Liver (tissue), 9 donors: ENCODE data around the gene MACROH2A2. TPM values are rescaled to one million over a fixed set of nuclear protein-coding genes. Genes with fewer than 3 reads are reported as not detected.
"Not testable (repeated sequence)": the region's sequence is repeated elsewhere in the genome, so short reads cannot be mapped to it uniquely, and the experiment has no call there.

ENCODE experiments used
- DNase-seq: peaks from one replicate; pipeline ENCODE4 v3.0.0-alpha.2; 2017; ENCODE audit warnings: low spot score
- H3K27ac ChIP-seq, 2 donors: one replicate each; pipeline ENCODE4 v1.7.0; 2013; ENCODE audit warnings: inconsistent platforms in 2 of 2, low read length in 2 of 2, control low read depth in 1 of 2, low read depth in 1 of 2, mild to moderate bottlenecking in 1 of 2
- H3K27me3 ChIP-seq, 4 donors: one replicate each; pipeline versions ENCODE4 v1.6.1 to v1.7.0; 2013; ENCODE audit warnings: low read length in 3 of 4, inconsistent platforms in 1 of 4, mild to moderate bottlenecking in 1 of 4, moderate library complexity in 1 of 4; ENCODE audit not compliant: control insufficient read depth in 4 of 4, insufficient read depth in 4 of 4
- H3K36me3 ChIP-seq, 4 donors: one replicate each; pipeline versions ENCODE4 v1.6.1 to v1.7.0; 2013; ENCODE audit warnings: low read length in 3 of 4, mild to moderate bottlenecking in 3 of 4, low read depth in 1 of 4, moderate library complexity in 1 of 4; ENCODE audit not compliant: control insufficient read depth in 4 of 4, insufficient read depth in 3 of 4
- H3K4me1 ChIP-seq, 4 donors: one replicate each; pipeline versions ENCODE4 v1.6.1 to v1.7.0; 2013; ENCODE audit warnings: low read length in 3 of 4, mild to moderate bottlenecking in 3 of 4, moderate library complexity in 1 of 4; ENCODE audit not compliant: control insufficient read depth in 4 of 4, insufficient read depth in 4 of 4
- H3K4me3 ChIP-seq, 3 donors: one replicate each; pipeline versions ENCODE4 v1.6.1 to v1.7.0; 2013; ENCODE audit warnings: low read length in 3 of 3, control low read depth in 1 of 3, low read depth in 1 of 3, mild to moderate bottlenecking in 1 of 3
- H3K9ac ChIP-seq, 2 donors: one replicate each; pipeline ENCODE4 v1.7.0; 2013; ENCODE audit warnings: low read length in 2 of 2, mild to moderate bottlenecking in 2 of 2, moderate library complexity in 2 of 2, control low read depth in 1 of 2, low read depth in 1 of 2
- H3K9me3 ChIP-seq, 4 donors: one replicate each; pipeline versions ENCODE4 v1.6.1 to v1.7.0; 2013; ENCODE audit warnings: low read length in 3 of 4; ENCODE audit not compliant: control insufficient read depth in 4 of 4
- FOXA1 ChIP-seq: IDR thresholded peaks from 2 replicates; pipeline ENCODE4 v1.6.1; 2016; ENCODE audit warnings: antibody characterized with exemption
- HNF4G ChIP-seq: IDR thresholded peaks from 2 replicates; pipeline ENCODE4 v1.6.1; 2016; ENCODE audit warnings: antibody characterized with exemption
- JUND ChIP-seq, 2 donors: IDR thresholded peaks; 2 replicates each; pipeline ENCODE4 v1.6.1; 2016; ENCODE audit warnings: antibody characterized with exemption in 2 of 2
- NR2F2 ChIP-seq: IDR thresholded peaks from 2 replicates; pipeline ENCODE4 v1.6.1; 2016; ENCODE audit warnings: antibody characterized with exemption
- RAD21 ChIP-seq, 2 donors: IDR thresholded peaks; 2 replicates each; pipeline ENCODE4 v1.6.1; 2016; ENCODE audit warnings: antibody characterized with exemption in 2 of 2, mild to moderate bottlenecking in 2 of 2
- RXRA ChIP-seq, 2 donors: IDR thresholded peaks; 2 replicates each; pipeline ENCODE4 v1.6.1; 2017 to 2018; ENCODE audit warnings: antibody characterized with exemption in 2 of 2, mild to moderate bottlenecking in 1 of 2
- SP1 ChIP-seq: IDR thresholded peaks from 2 replicates; pipeline ENCODE4 v1.6.1; 2018; ENCODE audit warnings: antibody characterized with exemption, mild to moderate bottlenecking
- YY1 ChIP-seq: IDR thresholded peaks from 2 replicates; pipeline ENCODE4 v1.6.1; 2016; ENCODE audit warnings: antibody characterized with exemption, mild to moderate bottlenecking
- WGBS: extraction: QIAGEN DNeasy Blood & Tissue Kit; methylation state at CpG from one replicate; pipeline ENCODE4 v1.1.7; 2013; 5-methylcytosine and 5-hydroxymethylcytosine counted together
- polyA plus RNA-seq, 2 donors: library from polyadenylated mRNA; stranded (reverse) in 1 of 2; unstranded in 1 of 2; fragments of 200-250 nt in 1 of 2; fragments of >200 nt in 1 of 2; fragmentation: Nextera tagmentation in 1 of 2; extraction: Ambion mirVana in 1 of 2; gene quantifications; one replicate each; pipeline versions ENCODE4 v1.2.1 to v1.2.3, GENCODE V29; 2013 to 2015
- total RNA-seq, 2 donors: library from RNA; depleted of rRNA; stranded (reverse); fragments of >200 nt; gene quantifications; one replicate each; pipeline ENCODE4 v1.2.3, GENCODE V29; 2014
- TF ChIP-seq, protein P1 (sequence below): fragments of 150-350 bp; IDR thresholded peaks from 2 replicates; pipeline ENCODE4 v1.5.1; 2017; ENCODE audit warnings: improper control_type of control experiment, low read depth, low read length; ENCODE audit not compliant: missing input control
- TF ChIP-seq, protein P2 (sequence below): IDR thresholded peaks from 2 replicates; pipeline ENCODE4 v1.6.1; 2016; ENCODE audit warnings: antibody characterized with exemption
- donor health status: healthy.
- donor health status: healthy.
- donor health status: healthy.
- donor health status: healthy.
- donor health status: healthy.

Gene MACROH2A2
- total and polyA plus RNA-seq, 4 donors: 1.2 to 7.2 (median 3.4) TPM

DNA sequence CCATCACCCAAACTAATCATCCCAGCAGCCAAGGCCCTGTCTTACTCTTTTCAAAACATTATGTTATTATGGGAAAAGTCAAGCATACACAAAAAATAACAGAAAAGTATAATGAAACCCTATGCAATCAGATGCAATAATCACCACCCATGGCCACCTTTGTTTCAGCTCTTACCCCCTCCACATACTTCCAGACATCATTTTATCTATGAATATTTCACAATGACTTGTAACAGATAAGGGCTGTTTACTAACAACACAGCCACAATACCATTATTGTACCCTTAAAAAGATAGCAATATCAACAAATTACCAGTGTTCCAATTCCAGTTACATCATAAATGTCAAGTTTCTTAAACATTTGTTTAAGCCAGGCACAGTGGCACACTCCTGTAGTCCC, 44.8 kb downstream of the MACROH2A2 start:
- H3K4me1 ChIP-seq: peaks cover 0 to 9% (median 1%) of the 10 kb centered on the region in 4 donors
- no peaks in the 10 kb centered on the region for H3K27me3 ChIP-seq
- H3K27ac ChIP-seq: no peak overlapping the region
- H3K9ac ChIP-seq: no peak overlapping the region
- H3K4me3 ChIP-seq: no peak overlapping the region
- peaks cover 0 to 5% (median 1%) of the 10 kb centered on the region in 4 donors for H3K36me3 ChIP-seq
- no peak for TF ChIP-seq YY1
- TF ChIP-seq, protein P1, sequence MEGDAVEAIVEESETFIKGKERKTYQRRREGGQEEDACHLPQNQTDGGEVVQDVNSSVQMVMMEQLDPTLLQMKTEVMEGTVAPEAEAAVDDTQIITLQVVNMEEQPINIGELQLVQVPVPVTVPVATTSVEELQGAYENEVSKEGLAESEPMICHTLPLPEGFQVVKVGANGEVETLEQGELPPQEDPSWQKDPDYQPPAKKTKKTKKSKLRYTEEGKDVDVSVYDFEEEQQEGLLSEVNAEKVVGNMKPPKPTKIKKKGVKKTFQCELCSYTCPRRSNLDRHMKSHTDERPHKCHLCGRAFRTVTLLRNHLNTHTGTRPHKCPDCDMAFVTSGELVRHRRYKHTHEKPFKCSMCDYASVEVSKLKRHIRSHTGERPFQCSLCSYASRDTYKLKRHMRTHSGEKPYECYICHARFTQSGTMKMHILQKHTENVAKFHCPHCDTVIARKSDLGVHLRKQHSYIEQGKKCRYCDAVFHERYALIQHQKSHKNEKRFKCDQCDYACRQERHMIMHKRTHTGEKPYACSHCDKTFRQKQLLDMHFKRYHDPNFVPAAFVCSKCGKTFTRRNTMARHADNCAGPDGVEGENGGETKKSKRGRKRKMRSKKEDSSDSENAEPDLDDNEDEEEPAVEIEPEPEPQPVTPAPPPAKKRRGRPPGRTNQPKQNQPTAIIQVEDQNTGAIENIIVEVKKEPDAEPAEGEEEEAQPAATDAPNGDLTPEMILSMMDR: no peak
- no peak for TF ChIP-seq FOXA1
- no peak for DNase-seq
- H3K9me3 ChIP-seq: no peaks in the 10 kb centered on the region

DNA sequence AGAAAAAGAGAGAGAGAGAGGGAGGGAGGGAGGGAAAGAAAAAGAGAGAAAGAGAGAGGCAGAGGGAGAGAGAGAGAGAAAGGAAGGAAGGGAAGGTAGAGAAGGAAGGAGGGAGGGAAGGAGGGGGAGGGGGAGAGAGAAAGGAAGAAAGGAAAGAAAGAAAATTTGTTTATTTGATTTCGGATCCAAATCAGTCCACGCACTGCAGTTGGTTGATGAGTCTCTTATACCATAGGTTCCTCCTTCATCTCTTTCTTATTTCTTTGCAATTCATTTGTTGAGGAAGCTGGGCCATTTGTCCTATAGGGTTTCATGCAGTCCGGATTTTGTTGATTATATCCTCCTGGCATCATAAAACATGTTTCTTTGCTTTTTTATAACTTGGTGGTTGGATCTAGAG, 45.6 kb downstream of the MACROH2A2 start:
- TF ChIP-seq HNF4G (no peak), YY1 (no peak), RAD21 (IDR thresholded peaks at IDR 0.05) (no peak), JUND (IDR thresholded peaks at IDR 0.05) (no peak), SP1 (no peak), RXRA (IDR thresholded peaks at IDR 0.05) (no peak), NR2F2 (no peak)
- TF ChIP-seq, protein P1: no peak
- TF ChIP-seq, protein P2, sequence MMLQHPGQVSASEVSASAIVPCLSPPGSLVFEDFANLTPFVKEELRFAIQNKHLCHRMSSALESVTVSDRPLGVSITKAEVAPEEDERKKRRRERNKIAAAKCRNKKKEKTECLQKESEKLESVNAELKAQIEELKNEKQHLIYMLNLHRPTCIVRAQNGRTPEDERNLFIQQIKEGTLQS: no peak
- no peak overlapping the region for H3K4me3 ChIP-seq
- DNase-seq: no peak
- no peak overlapping the region for H3K9ac ChIP-seq
- H3K4me1 ChIP-seq: peaks cover 0 to 9% (median 1%) of the 10 kb centered on the region in 4 donors
- no peaks in the 10 kb centered on the region for H3K27me3 ChIP-seq
- no peaks in the 10 kb centered on the region for H3K9me3 ChIP-seq
- no peak overlapping the region for H3K27ac ChIP-seq
- H3K36me3 ChIP-seq: peaks cover 0 to 5% (median 1%) of the 10 kb centered on the region in 4 donors
- 97% methylated on average over 3 of the region's 3 CpGs for WGBS

DNA sequence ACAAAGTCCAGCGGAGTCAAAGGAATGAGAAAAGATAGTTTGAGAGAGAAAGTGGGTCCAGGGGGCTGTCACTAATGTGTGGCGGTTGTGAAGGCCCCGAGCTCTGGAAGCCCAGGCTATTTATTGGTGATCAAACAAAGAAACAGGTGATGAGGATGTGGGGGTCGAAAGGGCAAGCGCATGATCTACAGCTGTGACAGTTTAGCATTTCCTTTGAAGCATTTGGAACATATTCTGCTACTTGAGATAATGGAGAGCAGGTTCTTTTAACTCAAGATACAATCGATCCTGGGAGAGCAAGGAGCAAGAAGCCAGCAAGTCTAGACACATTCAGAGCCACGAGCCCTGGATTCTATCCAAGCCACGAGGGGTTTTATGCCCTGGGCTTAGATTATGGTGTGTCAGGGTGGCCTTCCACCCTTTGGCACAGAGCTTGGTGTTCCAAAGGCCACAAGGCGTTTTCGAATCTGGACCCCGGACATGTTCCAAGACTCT, 48.5 kb downstream of the MACROH2A2 start:
- 78% methylated on average over 11 of the region's 11 CpGs for WGBS
- not testable (repeated sequence) for H3K9me3 ChIP-seq, H3K9ac ChIP-seq, H3K27ac ChIP-seq, H3K4me3 ChIP-seq, H3K27me3 ChIP-seq, H3K36me3 ChIP-seq, DNase-seq
- H3K4me1 ChIP-seq: peaks cover 0 to 12% (median 3%) of the 10 kb centered on the region in 4 donors
